Measurements from ENCODE around the gene DGAT2.

DGAT2 gene

DNA sequence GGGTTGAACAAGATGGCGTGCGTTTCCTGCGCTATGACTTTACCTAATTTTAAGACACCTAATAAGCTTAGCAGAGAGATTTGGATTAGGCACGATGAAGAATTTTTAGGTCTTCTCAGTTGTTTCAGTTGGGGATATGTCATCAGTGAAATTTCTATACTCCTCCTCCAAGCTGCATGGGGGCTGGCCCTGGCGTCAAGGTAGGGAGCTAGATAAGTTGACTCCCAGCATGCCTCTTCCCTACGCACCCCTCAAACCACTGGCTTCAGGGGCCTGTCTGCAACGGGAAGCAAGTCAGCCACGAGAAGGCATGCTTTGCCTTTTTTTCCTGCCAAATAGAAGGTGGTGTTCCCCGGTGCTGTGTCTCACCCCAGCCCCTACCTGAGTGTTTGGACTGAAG lies 13.3 kb downstream of the DGAT2 start:
- no peak for DNase-seq

DNA sequence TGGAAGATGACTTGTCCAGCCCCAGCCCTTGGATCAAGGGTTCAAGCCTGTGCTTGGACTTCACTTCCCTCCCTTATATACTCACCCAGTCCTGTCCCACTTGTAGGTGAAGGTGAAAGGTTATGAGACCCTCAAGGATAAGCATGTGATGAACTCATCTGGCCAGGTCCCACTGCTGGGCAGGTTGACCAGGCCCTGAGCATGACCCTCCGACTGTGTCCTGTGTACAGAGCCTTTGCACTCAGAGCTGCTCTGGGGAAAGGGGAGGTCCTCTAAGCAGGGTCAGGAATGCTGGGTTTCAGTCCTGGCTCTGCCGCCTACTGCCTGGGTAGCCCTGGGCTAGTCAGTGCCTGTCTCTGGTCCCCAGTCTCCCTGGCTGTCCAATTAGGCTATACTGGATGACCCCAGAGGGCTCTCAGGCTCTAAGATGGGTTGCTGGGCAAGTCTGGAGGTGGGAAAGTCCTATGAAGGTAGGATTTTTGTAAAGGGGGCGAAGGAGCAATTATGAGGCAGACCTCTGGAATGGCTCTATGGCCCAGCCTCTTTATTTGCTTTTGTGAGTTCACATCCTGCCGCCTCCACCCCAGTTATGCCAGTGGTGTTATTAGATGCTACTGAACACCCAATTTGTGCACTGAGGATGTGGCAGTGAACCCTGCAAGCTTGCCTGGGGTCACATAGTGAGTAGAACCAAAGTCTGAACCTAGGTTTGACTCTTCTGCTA lies 14.1 kb downstream of the DGAT2 start:
- DNase-seq = peak; percentile 29

DNA sequence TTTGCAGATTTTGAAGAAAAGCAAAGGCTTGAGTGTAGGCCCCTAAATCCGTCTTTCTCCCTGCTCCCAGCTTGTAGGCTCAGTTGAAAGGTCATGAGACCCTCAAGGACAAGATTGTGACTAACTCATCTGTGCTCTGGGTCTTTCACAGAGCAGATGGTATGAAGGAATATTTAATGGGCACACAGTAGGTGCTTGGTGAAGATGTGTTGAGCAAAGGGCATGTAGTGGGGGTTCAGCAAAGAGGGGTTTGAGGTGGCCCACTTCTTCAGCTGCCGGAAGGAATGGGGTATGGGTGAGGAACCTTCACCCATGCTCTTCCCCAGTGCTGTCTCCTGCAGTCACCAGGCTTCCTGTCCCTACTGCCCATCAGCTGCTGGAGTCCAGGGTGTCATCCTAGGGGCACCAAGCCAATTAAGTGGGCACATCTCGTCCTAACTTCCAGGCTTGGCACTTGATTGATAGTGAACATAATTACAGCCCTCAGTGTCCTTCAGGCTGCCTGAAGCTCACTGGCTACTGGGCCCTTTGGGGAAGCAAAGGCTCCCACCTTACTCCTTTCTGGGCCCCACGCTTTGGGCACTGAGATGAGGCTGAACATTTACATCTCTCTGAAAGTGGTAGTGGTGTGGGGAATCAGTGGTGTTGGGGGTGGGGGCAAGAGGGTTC lies 15.0 kb downstream of the DGAT2 start:
- no peak for DNase-seq

DNA sequence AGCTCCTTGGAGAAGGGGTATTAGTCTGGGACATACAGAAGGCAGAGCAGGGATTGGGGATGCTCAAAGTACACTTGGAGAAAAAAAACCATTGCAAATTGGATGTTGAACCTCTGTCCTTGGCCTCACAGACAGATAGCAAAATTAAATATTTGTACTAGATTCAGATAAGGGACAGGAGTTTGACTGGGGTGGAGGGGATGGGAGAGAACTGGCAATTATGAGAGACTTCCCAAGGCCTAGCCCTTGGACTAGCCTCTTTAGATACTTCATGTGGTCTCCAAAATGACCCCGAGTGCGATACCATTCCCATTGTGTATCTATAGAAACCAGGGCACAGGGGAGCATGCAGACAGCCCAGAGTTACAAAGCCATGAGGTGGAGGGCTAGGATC lies 15.5 kb downstream of the DGAT2 start:
- DNase-seq = no peak

DNA sequence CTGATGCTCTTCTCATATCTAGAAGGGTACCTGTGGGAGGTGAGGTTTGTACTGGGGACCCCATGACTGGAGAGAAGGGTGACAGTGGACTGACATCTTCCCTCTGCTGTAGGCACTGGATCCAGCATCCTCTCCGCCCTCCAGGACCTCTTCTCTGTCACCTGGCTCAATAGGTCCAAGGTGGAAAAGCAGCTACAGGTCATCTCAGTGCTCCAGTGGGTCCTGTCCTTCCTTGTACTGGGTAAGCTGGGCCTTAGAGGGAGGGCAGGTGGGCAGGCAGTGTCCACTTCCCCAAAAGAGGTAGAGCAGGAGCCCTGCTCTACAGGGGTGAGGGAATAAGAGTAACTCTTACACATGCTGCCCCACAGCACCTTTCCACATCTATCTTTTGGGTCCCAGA lies 15.9 kb downstream of the DGAT2 start:
- DNase-seq = no peak

DNA sequence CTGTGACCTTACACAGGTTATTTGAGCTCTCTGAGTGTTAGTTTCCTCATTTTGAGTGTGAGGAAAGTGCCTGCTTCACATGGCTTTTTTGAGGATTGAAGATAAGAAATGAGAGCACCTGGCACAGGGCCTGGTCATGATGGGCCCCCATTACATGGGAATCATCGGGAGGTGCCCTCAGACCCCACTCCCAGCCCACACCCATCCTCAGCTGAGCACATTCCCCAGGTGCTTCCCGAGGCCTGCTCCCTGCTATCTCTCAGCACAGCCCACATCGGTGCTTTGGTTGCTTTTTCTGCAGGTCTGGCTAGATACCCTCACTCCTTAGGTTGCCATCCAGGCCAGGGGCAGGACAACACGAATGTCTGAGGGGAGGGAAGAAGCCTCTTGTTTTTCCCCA lies 16.6 kb downstream of the DGAT2 start:
- DNase-seq = no peak

DNA sequence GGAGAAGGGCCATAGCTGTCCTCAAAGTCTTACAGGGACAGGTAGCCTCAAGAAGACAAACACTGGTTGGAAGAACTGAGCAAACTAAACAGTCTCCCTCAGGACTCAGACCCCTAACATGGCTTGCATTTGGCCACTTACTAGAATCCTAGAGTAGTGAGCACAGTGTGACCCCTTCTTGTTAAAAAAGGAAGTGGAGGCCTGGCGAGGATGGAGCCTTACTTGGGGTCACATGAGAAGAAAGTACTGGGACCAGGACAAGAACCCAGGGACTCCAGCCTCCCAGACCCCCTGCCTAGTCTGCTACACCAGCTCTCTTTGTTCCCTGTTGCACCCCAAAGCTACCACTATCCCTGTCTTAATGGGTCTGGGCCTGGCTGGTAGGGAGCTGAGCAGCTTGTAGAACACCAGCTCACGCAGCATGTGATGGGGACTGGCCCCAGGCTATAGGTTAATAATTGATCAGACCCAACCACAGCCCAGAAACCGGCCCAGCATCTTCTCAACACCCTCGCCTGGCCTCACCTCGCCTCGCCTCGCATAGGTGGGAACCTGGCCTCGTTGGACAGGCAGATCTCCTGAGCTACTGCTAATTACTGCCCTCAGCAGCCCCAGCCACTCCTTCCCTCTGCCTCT lies 17.6 kb downstream of the DGAT2 start:
- DNase-seq = no peak

DNA sequence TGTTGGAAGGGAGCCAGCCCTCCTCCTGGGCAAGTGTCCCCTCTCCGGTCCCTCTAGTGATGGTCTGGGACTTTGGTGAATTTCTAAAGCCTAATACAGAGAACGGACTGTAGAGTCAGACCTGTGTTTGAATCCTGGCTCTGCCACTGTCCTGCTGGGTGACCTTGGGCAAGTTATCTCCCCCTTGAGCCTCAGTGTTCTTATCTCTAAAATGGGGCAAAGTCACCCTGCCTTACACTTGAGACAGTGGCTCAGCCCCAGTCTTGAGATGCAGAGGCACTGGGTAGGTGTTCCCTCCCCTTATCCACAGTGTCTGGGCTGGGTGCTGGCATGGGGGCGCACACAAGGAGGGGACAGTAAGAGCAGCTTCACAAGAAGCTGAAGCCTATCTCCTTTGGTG lies 20.9 kb downstream of the DGAT2 start:
- DNase-seq = no peak

DNA sequence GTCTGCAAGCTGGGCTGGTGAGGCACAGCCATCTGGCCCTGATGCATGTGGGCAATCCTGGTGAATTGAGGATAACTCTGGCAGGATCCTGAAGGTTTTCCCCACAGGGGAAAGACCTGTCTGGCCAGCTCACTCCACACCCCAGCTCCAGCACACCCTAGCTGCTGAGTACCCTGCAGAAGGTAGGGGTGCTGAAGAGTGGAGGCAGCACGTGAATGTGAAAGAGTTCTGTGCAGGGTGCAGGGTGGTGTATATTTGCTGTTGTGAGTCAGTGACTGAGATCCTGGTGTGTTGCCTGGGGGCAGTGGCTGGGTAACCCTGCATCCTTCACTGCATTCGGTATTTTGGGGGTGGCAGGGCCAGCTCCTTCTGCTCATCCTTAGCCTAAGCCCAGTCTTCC lies 22.4 kb downstream of the DGAT2 start:
- DNase-seq = peak; percentile 57

DNA sequence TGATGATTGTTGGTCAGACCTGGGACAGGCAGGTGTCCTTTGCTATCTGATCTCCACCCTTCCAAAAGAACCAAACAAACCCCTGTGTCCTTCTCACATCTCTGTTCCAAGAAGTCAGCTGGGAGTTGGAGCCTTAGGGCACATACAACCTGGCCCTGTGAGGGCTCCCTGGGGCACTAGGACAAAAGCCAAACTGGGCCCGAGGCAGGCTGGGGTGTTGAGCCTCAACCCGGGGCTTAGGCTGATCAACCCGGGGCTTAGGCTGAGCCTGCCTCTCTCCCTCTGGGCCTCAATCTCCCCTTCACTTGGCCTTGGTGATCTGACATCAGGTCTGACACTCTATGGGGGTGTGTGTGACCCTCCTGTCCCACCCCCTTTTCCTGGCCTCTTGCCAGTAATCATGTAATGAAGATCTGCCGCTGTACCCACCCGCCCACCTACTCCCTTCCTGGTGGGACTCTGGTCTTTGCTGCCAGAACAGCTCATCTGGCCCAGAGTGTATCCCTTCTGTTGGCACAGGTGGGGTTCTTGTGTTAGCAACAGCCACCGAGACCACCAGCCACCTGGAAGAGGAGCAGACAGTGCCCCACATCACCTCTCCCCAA lies 23.7 kb downstream of the DGAT2 start:
- no peak for DNase-seq

DNA sequence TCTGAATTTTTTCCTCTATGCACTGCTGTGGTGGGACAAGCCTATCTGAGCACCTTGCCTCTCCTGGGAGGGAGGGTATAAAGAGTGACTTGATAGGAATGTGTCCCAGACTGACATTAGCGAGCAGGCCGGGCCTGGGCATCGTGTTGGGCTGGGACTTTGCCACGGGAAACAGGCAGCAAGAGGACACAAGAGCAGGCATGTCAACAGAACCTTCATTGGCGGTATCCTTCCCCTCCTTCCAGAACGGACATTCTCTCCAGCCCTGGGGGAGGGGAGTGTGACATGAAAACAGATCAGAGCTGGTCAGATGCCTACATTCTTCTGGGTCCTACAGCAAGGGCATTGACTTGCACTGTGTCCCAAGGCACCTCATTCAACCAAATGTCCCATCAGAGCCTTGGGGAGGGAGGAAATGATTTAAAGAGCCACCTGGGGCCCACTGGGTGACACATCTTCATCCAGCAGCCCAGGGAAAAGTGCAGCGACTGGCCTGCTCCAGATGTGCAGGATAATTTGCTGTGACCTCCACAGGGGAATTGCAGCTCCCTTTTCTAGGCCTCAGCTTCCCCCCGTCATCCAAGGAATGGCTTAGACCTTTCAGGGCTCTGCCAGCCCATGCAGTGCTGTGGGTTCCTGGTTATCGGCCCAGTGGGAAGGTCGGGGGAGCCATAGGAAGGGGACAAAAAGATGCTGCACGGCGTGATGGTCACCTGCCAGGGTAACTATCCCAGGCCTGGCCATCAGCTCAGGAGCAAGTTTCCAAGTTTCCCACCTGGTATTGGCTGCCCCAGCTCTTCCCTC lies 24.6 kb downstream of the DGAT2 start:
- DNase-seq = no peak

DNA sequence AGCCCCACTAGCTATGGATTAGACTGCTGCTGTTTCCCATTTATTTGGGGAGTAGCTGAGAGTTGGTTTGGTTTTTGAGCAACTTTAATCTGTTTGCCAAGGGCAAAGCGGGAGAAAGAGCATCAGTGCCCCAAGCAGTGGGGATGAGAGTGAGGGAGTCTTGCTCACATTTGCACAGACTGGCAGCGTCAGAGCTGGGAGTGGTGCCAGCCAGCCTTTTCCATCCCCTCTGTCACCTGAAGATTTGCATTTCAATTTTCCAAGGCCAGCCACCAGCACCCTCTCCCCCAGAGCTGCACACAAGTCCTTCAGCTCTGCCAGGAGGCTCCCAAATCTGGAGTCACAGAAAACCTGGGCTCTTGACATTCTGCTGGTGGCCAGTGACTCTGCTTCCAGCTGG lies 25.4 kb downstream of the DGAT2 start:
- no peak for DNase-seq

DNA sequence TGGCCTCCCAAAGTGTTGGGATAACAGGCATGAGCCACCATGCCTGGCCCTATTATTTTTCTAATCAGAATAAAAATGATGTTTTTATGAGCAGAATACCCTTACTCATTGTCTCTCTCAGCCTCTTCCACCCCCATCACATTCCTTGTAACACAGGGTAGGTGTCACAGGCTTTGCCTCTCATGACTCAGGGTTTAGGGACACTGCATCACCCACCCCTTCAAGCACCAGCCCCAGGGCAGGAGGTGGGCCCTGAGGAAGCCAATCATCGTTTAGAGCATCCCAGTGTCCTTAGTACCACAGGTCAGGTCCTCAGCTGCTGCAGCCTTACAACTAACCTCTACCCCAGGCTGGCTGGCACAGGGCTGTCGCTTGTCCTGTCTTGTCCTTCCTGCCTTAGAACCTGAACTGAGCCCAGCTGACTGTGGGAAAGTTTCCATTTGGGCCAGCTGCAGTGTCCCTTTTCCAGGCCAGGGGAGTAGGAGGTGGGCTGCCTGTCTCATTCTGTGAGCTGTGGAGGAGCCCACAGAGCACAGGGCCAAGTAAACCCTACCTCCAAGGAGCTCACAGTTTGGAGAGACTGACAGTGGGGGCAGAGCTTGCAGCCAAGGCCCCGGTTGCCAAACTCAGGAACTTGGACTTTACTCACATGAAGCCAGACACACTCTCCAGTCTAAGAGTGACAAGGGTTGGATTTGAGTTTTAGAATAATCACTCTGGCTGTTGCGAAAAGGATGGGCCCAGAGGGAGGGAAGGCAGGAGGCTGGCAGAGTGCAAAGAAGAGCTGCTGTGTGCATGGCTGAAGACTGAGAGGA lies 26.9 kb downstream of the DGAT2 start:
- peak; percentile 45 for DNase-seq

DNA sequence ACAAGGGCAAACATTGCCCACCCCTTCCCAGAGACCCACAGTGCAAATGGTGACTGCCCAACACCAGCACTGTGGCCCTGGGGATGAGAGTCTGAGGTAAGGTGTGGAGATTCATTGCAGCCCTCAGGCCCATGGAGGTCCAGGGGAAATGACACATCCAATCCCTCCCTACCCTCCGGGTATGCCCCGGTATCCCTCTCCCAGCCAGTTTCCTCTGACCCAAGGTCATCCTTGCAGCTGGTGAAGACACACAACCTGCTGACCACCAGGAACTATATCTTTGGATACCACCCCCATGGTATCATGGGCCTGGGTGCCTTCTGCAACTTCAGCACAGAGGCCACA lies 27.5 kb downstream of the DGAT2 start:
- DNase-seq = peak; percentile 46

DNA sequence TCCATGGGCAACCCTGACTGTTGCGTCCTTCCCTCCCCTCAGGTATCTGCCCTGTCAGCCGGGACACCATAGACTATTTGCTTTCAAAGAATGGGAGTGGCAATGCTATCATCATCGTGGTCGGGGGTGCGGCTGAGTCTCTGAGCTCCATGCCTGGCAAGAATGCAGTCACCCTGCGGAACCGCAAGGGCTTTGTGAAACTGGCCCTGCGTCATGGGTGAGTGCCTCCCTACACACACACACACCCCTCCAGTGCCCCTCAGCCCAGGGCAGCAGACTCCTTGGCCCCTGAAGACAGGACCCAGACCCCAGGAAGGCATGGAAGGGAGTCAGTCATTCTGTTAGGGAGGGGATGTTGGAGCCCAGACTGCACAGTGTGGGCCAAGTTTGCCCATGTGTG lies 28.5 kb downstream of the DGAT2 start:
- no peak for DNase-seq

DNA sequence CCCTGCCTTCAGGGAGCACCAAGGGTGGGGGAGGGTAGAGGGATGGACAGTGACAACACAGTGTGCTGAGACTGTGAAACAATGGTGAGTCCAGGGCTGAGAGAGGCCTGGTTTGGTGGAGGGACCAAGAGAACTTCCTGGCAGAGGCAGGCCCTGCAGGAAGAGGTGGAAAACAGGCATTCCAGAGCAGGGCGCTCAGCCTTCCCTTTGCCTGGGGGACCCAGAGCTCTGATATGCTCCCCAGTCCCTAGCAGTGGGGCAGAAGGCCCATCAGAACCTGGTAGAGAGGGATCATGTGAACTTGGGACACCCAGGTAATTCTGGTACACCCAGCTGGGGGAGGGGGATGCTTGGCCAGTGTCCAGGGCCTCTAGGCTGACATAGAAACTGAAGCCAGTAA lies 29.2 kb downstream of the DGAT2 start:
- peak; percentile 79 for DNase-seq

DNA sequence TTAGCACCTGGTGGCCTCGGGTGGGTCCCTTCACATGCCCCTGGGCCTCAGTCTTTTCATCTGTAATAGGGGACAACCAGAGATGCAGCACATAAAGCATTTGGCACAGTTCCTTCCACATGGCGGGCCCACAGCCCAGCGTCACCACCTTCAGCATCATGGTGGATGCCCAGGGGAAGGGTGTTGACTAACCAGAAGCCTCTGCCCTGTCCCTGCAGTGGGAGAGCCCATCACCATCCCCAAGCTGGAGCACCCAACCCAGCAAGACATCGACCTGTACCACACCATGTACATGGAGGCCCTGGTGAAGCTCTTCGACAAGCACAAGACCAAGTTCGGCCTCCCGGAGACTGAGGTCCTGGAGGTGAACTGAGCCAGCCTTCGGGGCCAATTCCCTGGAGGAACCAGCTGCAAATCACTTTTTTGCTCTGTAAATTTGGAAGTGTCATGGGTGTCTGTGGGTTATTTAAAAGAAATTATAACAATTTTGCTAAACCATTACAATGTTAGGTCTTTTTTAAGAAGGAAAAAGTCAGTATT lies 31.6 kb downstream of the DGAT2 start:
- DNase-seq = no peak

DNA sequence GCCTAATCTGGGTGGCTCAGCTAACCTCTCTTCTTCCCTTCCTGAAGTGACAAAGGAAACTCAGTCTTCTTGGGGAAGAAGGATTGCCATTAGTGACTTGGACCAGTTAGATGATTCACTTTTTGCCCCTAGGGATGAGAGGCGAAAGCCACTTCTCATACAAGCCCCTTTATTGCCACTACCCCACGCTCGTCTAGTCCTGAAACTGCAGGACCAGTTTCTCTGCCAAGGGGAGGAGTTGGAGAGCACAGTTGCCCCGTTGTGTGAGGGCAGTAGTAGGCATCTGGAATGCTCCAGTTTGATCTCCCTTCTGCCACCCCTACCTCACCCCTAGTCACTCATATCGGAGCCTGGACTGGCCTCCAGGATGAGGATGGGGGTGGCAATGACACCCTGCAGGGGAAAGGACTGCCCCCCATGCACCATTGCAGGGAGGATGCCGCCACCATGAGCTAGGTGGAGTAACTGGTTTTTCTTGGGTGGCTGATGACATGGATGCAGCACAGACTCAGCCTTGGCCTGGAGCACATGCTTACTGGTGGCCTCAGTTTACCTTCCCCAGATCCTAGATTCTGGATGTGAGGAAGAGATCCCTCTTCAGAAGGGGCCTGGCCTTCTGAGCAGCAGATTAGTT lies 32.3 kb downstream of the DGAT2 start:
- DNase-seq = no peak

DNA sequence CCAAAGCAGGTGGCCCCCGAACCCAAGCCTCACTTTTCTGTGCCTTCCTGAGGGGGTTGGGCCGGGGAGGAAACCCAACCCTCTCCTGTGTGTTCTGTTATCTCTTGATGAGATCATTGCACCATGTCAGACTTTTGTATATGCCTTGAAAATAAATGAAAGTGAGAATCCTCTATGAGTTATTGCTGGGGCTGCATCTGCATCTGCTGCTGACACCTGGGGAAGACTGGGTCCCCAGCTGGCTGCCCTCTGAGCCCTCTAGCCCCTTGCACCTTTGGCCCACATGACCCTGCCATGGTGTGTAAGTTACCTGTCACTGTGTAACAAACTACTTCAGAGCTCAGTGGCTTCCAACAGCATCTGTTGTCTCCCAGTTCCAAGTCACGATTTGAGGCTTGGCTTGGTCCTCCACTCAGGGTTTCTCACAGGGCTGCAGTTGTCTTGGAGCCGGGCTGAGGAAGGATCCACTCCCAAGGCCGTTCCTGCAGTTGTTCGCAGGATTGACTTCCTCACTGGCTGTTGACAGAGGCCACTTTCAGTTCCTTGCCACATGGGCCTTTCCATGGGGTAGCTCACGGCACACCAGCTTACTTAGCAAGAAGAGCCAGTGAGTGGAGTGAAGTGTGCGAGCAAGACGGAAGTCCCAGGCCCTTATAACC lies 32.9 kb downstream of the DGAT2 start:
- DNase-seq = no peak

DNA sequence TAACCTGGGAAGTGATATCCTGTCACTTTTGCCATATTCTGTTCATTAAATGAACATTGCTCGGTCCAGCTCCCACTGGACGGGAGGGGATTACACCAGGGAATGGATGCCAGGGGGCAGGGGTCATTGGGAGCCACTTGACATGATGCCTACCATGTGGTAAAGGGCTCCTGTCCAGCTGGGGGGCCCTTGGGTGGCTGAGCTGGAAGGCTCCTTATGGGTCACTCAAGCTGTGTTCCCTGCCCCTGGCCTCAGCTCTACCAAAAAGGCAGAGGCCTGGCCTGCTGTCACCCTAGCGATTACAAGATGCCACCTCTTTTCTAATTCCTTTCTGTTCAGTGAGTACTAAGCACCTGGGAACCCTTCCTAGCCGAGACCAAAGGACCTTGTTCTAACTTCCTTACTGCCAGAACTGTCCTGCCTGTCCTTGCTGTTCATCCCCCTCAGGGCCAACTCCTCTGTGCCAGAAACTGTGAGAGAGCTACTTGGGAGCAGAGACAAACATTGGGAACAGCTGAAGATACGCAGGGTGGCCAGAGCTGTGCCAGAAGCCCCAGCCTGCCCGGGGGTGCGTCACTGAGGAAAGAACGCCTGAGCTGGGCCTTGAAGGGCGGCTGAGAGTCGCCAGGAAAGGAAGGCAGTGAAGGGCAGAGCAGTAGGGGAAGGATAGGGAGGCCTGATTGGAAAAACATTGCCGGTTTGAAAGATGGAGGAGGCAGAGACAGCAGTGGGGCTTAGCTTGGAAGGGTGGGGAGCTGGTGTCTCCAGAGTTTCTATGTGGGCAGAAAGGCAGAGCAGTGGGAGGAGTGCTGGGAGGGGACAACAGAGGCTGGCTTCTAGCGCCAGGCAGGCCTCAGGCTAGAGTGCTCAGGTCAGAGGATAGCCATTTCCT lies 33.7 kb downstream of the DGAT2 start:
- no peak for DNase-seq
